Measurements from ENCODE around the gene INTS3. TPM values are rescaled to one million over a fixed set of nuclear protein-coding genes. Genes with fewer than 3 reads are reported as not detected.

INTS3 gene
- total and polyA plus RNA-seq, 9 of the 15 experiments (the other 6 are each of a cell fraction or from before 2014, with no cell fraction given) = 6.3 to 24.1 (median 14.3) TPM

- intact Hi-C loops (cut with micrococcal nuclease) = no loop called here
- Histone ChIP-seq H3K9me3 (replicated peaks; ENCODE audit: control insufficient read depth, insufficient read depth, low read depth, low read length) (no peaks in the 10 kb centered on the region), H4K20me1 (replicated peaks; ENCODE audit: control insufficient read depth, insufficient read depth, low read length) (no peaks in the 10 kb centered on the region), H3K9ac (ENCODE audit: insufficient read depth in 1 of 2, low read depth in 2 of 2, low read length in 2 of 2) (no peak overlapping the region), H3K9me1 (ENCODE audit: control insufficient read depth, insufficient read depth, low read length) (no peaks in the 10 kb centered on the region), H2AFZ (ENCODE audit: low read depth, low read length) (no peak overlapping the region), H3K27me3 (ENCODE audit: control insufficient read depth in 2 of 2, insufficient read depth in 2 of 2, low read length in 2 of 2) (no peaks in the 10 kb centered on the region), H3K4me3 (no peak overlapping the region), H3K4me1 (replicated peaks in 1 of 2; ENCODE audit: control insufficient read depth in 2 of 2, insufficient read depth in 2 of 2, low read length in 2 of 2) (no peaks in the 10 kb centered on the region; a peak in 1 of 5 replicates), H3K79me2 (ENCODE audit: control insufficient read depth, insufficient read depth, low read length) (no peaks in the 10 kb centered on the region), H3K36me3 (ENCODE audit: control insufficient read depth, insufficient read depth, low read length) (peaks cover 51% of the 10 kb centered on the region), H3K4me2 (ENCODE audit: insufficient read depth, low read length) (no peak overlapping the region), H3K27ac (ENCODE audit: extremely low read depth, low read depth, low read length) (no peak overlapping the region)
- ChIA-PET CTCF (ENCODE audit: low intra/inter-chr PET ratio) (no interaction called here), POLR2A (interaction anchor here (0.5 kb wide), 1 partner anchor 139 kb away, joined by 3 read pairs; no protein-coding TSS in a partner anchor)
- no TSS peak for BruUV-seq (replicated peaks)
- FAIRE-seq (no peak), DNase-seq (ENCODE audit: extremely low read depth in 1 of 4, low spot score in 3 of 4) (no peak), ATAC-seq (no peak)
- in situ Hi-C loops (cut with MboI) = no loop called here
- no peak for TF ChIP-seq RBM14 (IDR thresholded peaks at IDR 0.05; ENCODE audit: borderline replicate concordance, insufficient read depth, low read depth, low read length)
- TF ChIP-seq KAT8 (IDR thresholded peaks at IDR 0.05; ENCODE audit: low read depth) = no peak
- no peak for TF ChIP-seq ZNF280A (IDR thresholded peaks at IDR 0.05; ENCODE audit: low read depth, partially characterized antibody)
- no peak for TF ChIP-seq BHLHE40 (IDR thresholded peaks at IDR 0.05; ENCODE audit: low read length)
- TF ChIP-seq ZNF518B (CRISPR knock-in tag; IDR thresholded peaks at IDR 0.05) = no peak
- TF ChIP-seq, protein P1, sequence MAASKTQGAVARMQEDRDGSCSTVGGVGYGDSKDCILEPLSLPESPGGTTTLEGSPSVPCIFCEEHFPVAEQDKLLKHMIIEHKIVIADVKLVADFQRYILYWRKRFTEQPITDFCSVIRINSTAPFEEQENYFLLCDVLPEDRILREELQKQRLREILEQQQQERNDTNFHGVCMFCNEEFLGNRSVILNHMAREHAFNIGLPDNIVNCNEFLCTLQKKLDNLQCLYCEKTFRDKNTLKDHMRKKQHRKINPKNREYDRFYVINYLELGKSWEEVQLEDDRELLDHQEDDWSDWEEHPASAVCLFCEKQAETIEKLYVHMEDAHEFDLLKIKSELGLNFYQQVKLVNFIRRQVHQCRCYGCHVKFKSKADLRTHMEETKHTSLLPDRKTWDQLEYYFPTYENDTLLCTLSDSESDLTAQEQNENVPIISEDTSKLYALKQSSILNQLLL (CRISPR knock-in tag; IDR thresholded peaks at IDR 0.05; ENCODE audit: borderline replicate concordance) = no peak
- no peak for TF ChIP-seq SIN3B (IDR thresholded peaks at IDR 0.05; ENCODE audit: low read depth)
- TF ChIP-seq RFX5 (IDR thresholded peaks at IDR 0.05; ENCODE audit: low read depth, low read length) = no peak
- TF ChIP-seq CEBPB (tag; IDR thresholded peaks at IDR 0.05) = no peak
- TF ChIP-seq ZNF589 (CRISPR knock-in tag; IDR thresholded peaks at IDR 0.05; ENCODE audit: low read depth) = no peak
- 53% methylated on average over 2 of the region's 2 CpGs for WGBS (ENCODE audit: insufficient coverage, low coverage, missing lambda C conversion rate)
Measured at GRCh38 chr1:153741986-153742385, 14.1 kb downstream of the INTS3 start.

Measured in K562 (cell line).